Right ventricle myocardium superior (tissue), 1 donor: ENCODE results near the gene NKAP. TPM values are rescaled to one million over a fixed set of nuclear protein-coding genes. Genes with fewer than 3 reads are reported as not detected.
A peak's percentile ranks its signal among the peaks of the same experiment; 100 is the strongest.
"Not testable (repeated sequence)": the region's sequence is repeated elsewhere in the genome, so short reads cannot be mapped to it uniquely, and the experiment has no call there.

ENCODE experiments used
- ATAC-seq: fragments of 200-7000 bp; cut with Tn5 transposase; one replicate; pipeline ENCODE4 v1.9.1; 2020; ENCODE audit warnings: mild to moderate bottlenecking; ENCODE audit not compliant: poor library complexity
- DNase-seq: peaks from one replicate; pipeline ENCODE4 v3.0.0-alpha.2; 2020
- intact Hi-C: fragments of 100-400 bp; cut with DNase I; formaldehyde crosslinking; loops from one replicate; pipeline ENCODE4 v1.11.2; 2022
- long read RNA-seq: library from polyadenylated mRNA; unstranded; transcript quantifications from one replicate; pipeline ENCODE4 v2.0.0, GENCODE V29; 2021
- total RNA-seq: library from RNA; stranded (reverse); fragmentation: NEBNext Ultra II Directional; extraction: Animal tissue kit (Norgen Biotek cat#: 25700); gene quantifications from one replicate; pipeline ENCODE4 v1.2.1, GENCODE V29; 2021
- donor health status: DM: no; HTN: yes; CAD: no; lungs with severe emphysema.

NKAP gene
- total RNA-seq: 3.6 TPM
- long read RNA-seq, full-length matches to known transcripts: 15 of 16 reads
- long read RNA-seq, partial matches to known transcripts: 0 of 16 reads
- long read RNA-seq, other reads (novel, unspliced or antisense): 1 of 16 reads

DNA sequence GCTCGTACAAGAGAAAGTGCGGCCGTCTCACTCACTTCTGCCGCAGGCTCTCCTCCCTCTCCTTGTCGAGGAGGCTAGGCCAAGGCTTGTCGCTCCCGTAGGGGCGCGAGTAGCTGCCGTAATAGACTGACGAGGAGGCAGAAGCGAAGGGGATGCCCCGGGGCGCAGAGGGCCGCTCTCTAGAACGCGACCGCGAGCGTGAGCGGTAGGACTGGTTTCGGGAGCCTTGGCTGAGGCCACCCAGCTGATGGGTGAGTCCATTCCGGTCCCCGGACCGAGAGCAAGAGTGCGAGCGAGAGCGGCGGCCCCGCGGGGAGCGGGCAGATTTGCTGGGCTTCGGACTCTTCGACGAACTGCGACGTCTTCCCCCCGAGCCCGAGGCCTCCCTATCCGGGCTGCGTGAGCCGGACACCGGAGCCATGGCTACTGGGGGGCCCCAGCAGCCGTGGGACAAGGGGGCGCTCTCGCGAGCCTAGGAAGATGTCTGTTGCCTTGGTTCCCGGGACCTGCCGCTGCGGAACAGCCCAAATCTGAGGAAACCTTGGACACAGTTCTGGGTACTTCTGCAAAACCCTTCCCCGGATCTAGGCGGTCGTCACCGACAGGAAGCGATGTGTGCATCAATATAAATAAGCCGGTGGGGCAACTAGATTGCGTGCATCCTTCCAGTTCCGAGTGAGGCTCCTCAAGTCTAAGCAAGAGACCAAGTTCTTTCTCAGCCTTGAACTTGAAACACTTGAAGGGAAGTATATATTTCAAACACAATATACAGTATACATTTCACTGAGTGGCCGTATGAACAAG lies at the start of gene NKAP:
Gene NKAP, minus strand, starts transcription at position 567 of the 804 bp plus-strand sequence. Its CDS starts 146 bp downstream, at position 421.
- peak; percentile 79 for DNase-seq
- ATAC-seq: peak; percentile 97
- intact Hi-C loops: no loop called here

DNA sequence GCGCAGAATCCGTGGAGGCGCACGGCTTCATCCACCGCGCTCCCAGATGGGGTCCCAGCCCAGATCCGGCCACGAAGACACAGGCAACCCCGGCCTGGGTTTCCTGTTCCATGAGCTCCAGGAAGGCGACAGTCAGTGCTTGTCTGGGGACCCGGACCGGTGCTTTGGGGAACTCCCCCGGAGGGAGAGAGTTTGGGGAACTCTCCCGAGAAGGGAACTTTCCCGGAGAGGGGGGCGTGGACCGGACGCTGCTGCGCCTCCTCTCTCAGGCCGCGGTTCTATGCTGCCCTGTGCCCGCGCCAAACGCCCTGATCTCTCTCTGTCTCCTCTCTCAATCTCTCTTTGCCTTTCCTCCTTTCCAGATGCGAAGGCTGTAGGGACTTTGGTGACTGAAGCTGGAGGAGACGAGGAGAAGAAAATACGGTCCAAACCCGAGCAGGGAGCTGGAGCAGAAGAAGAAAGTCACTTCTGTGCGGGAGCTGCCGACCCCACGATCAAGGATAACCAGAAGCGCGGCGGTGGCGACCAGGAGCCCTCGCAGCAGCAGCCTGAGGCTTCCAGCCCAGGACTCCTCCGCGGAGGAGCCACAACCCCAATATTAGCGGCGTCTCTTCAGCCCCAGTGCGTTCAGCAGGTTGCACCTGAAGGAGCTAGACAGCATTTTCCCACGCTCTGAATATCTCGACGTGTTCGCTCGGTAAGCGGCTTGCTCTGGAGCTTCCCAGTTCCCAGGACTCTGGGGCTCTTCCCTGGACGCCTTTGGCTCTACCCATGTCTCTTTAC lies 47.6 kb upstream of the NKAP start:
- DNase-seq (no peak), ATAC-seq (no peak)
- intact Hi-C loops: no loop called here

DNA sequence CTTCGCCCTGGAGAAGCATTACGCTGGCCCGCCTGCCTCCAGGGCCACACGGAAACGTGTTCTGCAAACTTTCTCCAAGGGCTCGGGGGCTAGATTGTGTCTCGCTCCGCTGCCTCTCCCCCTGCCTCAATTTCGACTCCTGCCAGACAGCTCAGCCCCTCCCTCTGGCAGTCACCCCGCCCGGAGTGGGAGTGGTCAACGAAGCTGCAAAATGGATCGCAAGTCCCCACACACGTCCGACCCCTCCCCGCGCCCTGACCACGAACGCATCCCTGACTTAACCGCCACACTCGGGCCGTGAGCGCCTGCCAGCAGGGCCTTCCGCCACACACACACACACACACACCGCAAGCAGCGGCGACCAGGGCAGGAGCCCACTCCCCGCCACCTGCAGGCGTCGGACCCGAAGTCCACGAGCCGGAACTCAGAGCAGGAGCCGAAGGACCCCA lies 47.0 kb upstream of the NKAP start:
- ATAC-seq (no peak), DNase-seq (no peak)
- intact Hi-C loops: no loop called here

DNA sequence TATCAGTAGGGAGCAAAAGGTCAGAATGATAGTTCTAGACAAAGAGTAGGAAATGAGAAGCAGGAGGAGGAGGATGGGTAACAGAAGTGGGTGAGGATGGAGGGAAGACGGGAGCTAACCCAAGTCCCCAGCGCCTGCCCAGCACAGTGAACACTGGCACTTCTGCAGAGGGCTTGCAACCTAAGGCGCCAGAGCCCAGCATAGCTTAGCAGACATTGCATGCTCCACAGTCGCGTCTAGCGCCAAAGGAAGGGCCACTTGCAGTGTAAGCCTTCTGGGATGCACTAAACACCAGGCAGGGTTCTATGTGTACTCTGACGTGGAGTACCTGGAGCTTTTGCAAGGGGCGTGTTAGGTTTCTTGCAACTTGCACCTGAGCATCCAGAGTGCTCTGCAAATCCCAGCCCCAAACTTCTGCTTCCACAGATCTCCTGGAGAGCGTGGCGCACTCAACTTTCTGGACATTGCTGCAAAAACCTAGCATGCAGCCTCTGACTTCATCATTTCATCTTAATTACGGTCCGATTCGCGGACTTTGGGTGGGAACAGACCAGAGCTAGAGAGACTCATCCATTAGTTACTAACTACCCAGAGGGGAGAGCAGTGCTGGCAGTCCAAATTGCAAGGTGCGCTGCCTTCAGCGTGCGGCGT lies 46.5 kb upstream of the NKAP start:
- intact Hi-C loops: no loop called here
- no peak for DNase-seq
- no peak for ATAC-seq

DNA sequence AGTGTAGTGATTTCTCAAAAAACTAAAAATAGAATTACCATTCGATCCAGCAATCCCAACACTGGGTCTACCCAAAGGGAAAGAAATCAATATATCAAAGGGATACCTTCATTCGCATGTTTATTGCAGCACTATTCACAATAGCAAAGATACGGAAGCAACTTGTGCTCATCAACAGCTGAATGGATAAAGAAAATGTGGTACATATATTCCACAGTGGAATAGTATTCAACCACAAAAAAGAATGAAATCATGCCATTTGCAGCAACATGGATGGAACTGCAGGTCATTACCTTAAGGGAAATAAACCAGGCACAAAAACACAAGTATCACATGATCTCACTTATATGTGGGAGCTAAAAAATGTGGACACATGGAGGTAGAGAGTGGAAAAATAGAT lies 42.7 kb upstream of the NKAP start:
- ATAC-seq: no peak
- no peak for DNase-seq
- intact Hi-C loops: no loop called here

DNA sequence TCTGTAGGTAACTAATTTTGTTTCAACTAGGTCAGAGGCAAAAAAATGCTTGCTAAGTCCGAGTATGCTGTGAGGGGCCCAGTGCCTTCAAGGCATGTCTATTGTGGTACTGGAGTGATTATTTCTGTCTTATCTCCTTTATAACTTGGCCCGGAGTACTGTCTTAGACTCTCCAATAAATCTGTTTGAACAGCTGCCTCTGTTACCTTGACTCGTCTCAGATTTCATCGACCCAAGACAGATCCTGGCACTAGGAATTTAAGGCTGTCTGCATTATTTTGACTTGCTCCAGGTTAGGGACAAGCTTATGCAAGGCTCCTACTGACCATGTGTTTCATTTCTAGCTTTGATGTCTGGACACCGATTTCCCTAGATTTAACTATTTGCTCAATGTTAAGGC lies 41.1 kb upstream of the NKAP start:
- ATAC-seq (no peak), DNase-seq (no peak)
- intact Hi-C loops: no loop called here

DNA sequence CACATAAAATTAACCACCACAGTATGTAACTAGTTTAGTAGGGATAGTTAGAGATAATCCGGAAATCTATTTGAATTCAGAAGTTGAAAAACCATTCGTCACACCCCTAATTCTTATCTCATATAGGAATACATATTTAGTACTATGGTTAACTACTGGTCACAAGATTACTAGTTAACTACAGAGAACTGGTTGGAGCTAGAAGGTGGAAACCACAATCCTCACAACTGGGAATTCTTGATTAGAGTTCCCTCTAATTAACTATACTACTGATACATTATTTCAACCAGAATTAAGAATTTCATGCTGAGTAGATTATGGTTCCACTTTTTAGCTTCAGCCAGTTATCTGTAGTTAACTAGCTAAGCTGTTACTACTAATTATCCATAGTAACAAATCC lies 39.9 kb upstream of the NKAP start:
- ATAC-seq (no peak), DNase-seq (no peak)
- intact Hi-C loops: no loop called here

DNA sequence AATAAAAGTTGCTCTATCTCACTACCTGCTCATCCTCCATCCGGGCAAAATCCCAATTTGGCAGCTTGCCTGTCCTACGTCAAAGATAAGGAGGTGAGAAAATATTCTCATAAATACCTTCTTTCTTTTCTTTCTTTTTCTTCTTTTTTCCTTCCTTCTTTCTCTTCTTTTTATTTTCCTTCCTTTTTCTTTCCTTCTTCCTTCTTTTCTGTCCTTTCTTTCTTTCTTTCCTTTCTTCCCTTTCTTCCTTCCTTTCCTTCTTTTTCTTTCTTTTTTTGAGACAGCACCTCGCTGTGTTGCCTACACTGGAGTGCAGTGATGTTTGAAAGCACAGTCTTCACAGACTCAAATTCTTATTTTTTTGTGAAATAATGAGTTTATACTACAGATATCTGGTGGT lies 38.6 kb upstream of the NKAP start:
- ATAC-seq (no peak), DNase-seq (no peak)
- intact Hi-C loops: no loop called here

DNA sequence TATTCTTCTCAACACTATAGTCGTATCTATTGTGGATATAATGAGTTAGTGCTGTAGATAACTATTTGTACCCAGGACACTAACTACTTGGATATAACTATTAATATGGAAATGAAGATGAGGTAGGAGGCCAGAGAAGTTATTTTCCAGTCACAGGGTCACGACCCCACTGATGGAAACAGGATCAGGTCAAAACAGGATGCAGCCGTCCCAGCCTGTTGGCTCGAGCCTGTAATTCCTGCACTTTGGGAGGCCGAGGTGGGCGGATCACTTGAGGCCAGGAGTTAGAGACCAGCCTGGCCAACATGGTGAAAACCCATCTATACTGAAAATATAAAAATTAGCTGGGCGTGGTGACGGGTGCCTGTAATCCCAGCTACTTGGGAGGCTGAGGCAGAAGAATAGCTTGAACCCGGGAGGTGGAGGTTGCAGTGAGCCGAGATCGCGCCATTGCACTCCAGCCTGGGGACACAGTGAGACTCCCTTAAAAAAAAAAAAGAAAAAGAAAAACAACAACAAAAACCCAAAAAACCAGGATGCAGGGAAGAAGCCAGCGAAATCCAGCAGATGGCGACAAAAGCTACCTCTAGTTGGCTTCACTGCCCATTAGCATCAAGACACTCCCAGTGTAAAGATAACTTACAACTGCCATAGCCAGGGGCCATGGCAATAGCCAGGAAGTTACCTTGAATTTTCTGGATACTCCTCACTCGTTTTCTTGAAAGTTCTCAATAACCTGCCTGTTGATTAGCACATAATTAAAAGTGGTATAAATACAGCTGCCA lies 37.9 kb upstream of the NKAP start:
- intact Hi-C loops: no loop called here
- DNase-seq (no peak), ATAC-seq (no peak)

DNA sequence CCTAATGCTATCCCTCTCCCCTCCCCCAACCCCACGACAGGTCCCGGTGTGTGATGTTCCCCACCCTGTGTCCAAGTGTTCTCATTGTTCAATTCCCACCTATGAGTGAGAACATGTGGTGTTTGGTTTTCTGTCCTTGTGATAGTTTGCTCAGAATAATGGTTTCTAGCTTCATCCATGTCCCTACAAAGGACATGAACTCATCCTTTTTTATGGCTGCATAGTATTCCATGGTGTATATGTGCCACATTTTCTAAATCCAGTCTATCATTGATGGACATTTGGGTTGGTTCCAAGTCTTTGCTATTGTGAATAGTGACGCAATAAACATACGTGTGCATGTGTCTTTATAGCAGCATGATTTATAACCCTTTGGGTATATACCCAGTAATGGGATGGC lies 33.6 kb upstream of the NKAP start:
- DNase-seq, ATAC-seq, intact Hi-C loops: not testable (repeated sequence)

DNA sequence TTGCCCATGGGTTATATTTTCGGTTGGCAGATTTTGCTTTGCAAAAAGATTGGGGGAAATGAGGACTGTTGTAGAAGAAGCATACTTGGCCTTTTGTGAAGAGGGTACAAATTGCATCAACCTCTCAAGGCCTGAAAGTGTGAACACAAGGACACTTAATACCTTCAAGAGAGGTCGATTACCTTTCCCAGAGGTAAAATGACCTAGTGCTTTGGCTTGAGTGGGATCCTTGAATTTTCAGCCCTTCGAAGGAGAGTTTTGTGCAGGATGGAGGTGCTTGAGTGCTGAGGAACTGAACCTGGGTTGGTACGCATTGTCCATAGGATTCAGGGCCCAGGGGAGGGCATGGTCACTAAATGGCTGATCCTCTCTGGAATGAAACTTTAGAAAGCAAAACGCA lies 27.6 kb upstream of the NKAP start:
- DNase-seq (no peak), ATAC-seq (no peak)
- intact Hi-C loops: no loop called here

DNA sequence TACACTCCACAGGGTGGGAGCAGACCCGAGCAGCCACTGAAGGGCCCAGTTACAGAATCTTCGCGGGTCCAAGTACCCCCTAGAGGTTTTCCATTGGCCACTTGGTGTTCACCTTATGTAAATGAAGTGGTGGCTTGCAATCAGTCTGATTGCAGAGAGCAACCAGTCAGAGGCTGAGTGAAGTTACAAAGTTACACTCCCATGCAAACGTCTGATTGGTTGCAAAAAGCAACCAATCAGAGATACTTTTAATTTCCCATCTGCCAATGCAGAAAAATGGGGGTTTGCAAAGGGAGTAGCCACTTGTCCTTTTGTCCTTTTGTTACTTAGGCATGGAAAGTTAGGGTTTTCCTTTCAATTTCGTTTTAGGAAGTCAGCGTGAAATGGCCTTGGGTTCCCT lies 27.0 kb upstream of the NKAP start:
- DNase-seq: no peak
- intact Hi-C loops: no loop called here
- ATAC-seq: no peak

DNA sequence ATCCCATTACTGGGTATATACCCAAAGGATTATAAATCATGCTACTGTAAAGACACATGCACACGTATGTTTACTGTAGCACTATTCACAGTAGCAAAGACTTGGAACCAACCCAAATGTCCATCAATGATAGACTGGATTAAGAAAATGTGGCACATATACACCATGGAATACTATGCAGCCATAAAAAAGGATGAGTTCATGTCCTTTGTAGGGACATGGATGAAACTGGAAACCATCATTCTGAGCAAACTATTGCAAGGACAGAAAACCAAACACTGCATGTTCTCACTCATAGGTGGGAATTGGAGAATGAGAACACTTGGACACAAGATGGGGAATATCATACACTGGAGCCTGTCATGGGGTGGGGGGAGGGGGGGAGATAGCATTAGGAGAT lies 23.3 kb upstream of the NKAP start:
- DNase-seq, ATAC-seq, intact Hi-C loops: not testable (repeated sequence)

DNA sequence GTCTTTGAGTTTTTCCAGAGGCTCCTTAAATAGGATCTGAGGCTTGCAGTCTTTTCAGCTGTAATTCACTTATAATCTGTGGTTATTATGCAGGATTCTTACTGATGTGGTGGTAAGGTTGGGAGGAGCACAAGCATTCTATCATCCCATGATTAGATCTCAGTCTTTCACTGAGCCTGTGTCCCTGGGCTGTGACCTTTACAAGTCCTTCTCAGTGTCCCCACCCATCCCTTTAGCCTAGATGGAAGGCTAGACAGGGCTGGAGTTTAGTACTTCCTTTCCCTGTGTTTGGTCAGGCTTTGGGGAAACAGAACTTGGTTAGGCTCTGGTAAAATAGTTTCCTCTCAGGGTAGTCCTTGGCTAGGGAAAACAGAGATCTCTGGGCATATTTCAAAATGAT lies 17.1 kb upstream of the NKAP start:
- DNase-seq: no peak
- no peak for ATAC-seq
- intact Hi-C loops: no loop called here

DNA sequence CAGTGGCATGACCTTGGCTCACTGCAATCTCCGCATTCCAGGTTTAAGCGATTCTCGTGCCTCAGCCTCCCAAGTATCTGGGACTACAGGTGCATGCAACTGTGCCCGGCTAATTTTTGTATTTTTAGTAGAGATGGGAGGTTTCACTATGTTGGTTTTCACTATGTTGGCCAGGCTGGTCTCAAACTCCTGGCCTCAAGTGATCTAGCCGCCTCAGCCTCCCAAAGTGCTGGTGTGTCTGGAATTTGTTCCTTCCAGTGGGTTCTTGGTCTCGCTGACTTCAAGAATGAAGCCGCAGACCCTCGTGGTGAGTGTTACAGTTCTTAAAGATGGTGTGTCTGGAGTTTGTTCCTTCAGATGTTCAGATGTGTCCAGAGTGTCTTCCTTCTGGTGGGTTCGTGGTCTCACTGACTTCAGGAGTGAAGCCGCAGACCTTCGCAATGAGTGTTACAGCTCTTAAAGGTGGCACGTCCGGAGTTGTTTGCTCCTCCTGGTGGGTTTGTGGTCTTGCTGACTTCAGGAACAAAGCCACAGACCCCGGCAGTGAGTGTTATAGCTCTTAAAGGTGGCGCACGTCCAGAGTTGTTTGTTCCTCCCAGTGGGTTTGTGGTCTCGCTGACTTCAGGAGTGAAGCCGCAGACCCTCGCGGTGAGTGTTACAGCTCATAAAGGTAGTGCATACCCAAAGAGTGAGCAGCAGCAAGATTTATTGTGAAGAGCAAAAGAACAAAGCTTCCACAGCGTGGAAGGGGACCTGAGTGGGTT lies 12.4 kb upstream of the NKAP start:
- DNase-seq, intact Hi-C loops, ATAC-seq: not testable (repeated sequence)

DNA sequence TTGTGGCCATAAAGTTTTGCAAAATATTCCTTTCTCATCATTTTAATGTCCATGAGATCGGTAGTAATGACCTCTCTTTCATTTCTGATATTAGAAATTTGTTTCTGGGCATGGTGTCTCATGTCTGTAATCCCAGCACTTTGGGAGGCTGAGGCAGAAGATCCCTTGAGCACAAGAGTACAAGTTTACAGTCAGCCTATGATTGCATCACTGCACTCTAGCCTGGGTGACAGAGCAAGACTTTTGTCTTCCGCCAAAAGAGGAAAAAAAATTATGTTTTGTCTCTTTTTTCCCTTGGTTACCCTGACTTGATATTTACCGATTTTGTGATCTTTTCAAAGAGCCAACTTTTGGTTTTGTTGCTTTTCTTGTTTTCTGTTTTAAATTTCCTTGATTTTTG lies 10.8 kb upstream of the NKAP start:
- ATAC-seq: no peak
- intact Hi-C loops: no loop called here
- DNase-seq: no peak

DNA sequence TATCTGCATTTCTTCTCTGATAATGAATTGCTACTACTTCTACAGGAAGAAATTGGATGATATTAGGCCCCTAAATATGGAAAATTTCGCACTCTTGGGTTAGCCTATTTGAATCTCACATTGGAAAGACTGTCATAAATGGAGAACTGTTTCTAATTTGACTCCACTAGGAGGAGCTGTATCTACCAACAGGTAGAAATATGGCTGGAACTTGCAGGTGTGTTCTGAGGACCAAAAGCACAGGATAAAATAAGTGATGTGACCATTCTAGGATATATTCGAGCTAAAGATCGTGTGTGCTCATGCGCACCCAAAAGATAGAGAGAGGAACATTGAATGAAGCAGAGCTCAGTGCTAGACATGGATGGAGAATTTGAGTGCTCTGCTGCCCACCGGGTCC lies 4.8 kb upstream of the NKAP start:
- DNase-seq (no peak), ATAC-seq (no peak)
- intact Hi-C loops: no loop called here

DNA sequence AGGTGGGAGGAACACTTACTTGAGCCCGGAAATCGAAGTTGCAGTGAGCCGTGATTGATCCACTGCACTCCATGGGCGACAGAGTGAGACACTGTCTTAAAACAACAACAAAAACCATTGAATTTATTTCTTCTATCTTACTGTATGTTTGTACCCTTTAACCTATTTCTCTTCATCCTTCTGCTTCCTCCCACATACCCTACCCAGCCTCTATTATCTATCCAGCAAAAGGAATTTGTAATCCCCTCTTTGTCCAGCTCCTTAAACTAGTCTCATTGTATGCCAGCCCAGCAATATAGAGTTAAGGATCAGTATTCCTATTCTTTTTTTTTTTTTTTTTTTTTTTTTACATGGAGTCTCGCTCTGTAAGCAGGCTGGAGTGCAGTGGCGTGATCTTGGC lies 1.9 kb upstream of the NKAP start:
- no peak for DNase-seq
- no peak for ATAC-seq
- intact Hi-C loops: no loop called here
